AG10803 (cell line): ENCODE measurements around the gene SELL.

Experiments used
- DNase-seq: peaks from one replicate; pipeline ENCODE4 v3.0.0; 2010; ENCODE audit warnings: low read depth
- H3K4me3 ChIP-seq: 2 replicates; pipeline ENCODE4 v1.5.1; 2011; ENCODE audit warnings: mild to moderate bottlenecking, low read length, control low read depth
- TF ChIP-seq, protein P1 (sequence below): conservative IDR thresholded peaks from 2 replicates; pipeline ENCODE4 v1.5.1; 2011; ENCODE audit warnings: mild to moderate bottlenecking, low read length, control low read depth, inconsistent platforms

The SELL gene

GRCh38 chr1:169653873-169654272 lies 57.5 kb downstream of the SELL start:
- DNase-seq, result no peak

GRCh38 chr1:169651035-169651434 lies 60.4 kb downstream of the SELL start:
- TF ChIP-seq, protein P1, sequence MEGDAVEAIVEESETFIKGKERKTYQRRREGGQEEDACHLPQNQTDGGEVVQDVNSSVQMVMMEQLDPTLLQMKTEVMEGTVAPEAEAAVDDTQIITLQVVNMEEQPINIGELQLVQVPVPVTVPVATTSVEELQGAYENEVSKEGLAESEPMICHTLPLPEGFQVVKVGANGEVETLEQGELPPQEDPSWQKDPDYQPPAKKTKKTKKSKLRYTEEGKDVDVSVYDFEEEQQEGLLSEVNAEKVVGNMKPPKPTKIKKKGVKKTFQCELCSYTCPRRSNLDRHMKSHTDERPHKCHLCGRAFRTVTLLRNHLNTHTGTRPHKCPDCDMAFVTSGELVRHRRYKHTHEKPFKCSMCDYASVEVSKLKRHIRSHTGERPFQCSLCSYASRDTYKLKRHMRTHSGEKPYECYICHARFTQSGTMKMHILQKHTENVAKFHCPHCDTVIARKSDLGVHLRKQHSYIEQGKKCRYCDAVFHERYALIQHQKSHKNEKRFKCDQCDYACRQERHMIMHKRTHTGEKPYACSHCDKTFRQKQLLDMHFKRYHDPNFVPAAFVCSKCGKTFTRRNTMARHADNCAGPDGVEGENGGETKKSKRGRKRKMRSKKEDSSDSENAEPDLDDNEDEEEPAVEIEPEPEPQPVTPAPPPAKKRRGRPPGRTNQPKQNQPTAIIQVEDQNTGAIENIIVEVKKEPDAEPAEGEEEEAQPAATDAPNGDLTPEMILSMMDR, result no peak
- H3K4me3 ChIP-seq, result no peak overlapping the region
- DNase-seq, result no peak

More at GRCh38 chr1:169653873-169654272, 57.5 kb downstream of the SELL start:
- TF ChIP-seq, protein P1, result no peak
- H3K4me3 ChIP-seq, result no peak overlapping the region

DNA sequence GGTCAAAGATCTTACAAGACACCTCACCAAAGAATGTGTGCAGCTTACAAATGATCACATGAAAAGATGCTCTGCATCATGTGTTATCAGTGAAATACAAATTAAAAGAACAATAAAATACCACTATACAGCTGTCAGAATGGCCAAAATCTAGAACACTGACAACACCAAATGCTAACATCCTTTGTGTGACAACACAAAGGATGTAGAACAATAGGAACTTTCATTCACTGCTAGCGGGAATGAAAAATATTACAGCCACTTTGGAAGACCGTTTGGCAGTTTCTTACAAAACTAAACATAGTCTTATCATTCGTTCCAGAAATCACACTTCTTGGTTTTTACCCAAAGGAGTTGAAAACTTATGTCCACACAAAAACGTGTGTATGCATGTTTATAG lies 60.9 kb downstream of the SELL start:
- DNase-seq, result no peak
- no peak overlapping the region for H3K4me3 ChIP-seq
- TF ChIP-seq, protein P1, result no peak

DNA sequence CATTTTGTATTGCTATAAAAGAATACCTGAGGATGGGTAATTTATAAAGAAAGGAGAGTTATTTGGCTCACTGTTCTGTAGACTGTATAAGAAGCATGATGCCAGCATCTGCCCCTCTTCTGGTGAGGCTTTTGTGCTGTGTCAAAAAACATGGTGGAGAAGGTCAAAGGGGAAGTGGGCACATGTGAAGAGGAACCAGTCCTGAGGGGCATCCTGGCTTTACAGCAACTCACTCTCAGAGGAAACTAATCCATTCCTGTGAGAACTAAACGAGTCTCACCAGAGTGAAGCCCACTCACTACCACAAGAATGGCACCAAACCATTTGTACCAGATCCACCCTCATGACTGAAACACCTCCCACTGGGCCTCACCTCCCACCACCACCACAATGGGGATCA lies 62.7 kb downstream of the SELL start:
- no peak for DNase-seq
- H3K4me3 ChIP-seq, result no peak overlapping the region
- TF ChIP-seq, protein P1, result no peak

DNA sequence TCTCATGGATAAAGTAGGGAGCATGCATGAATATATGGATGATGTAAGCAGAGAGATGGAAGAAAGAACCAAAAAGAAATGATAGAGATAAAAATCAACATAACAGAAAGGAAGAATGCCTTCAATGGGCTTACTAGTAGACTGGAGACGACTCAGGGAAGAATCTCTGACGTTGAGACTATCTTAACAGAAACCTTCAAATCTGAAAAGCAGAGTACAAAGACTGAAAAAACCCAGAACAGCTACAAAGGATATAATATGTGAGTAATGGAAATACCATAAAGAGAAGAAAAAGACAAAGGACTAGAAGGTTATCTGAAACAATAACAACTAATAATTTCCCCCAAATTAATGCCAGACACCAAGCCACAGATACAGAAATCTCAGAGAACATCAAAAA lies 63.2 kb downstream of the SELL start:
- no peak overlapping the region for H3K4me3 ChIP-seq
- TF ChIP-seq, protein P1, result no peak
- DNase-seq, result no peak

DNA sequence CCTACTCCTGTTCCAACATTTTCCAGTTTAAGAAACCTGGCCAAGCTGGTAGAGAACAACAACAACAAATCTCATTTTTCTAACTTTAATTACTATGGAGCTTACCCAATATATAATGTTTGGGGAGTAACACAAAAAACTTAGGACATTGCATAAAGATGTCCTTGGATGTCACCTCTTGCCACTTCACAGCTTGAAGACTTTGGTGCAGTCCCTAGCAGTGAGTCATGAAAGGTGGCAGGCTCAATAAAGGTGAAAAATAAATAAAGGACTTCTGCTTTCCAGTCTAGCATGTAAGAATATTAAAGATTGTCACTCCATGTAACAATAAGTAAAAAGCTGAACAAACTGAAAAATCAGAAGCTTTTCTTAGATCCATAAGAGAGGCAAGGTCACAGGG lies 63.9 kb downstream of the SELL start:
- no peak for DNase-seq
- TF ChIP-seq, protein P1, result no peak
- H3K4me3 ChIP-seq, result no peak overlapping the region

GRCh38 chr1:169644297-169644696 lies 67.1 kb downstream of the SELL start:
- H3K4me3 ChIP-seq, result no peak overlapping the region
- TF ChIP-seq, protein P1, result no peak
- DNase-seq, result no peak
